Transverse colon (tissue), 4 donors: ENCODE data around the gene PTPN2.

Experiments
- CTCF ChIP-seq, 5 experiments: fragments of 200-600 bp in 3 of 5; fragments of 450-650 bp in 2 of 5; sonication (generic) in 3 of 5; IDR thresholded peaks; 1 replicate in 2 of 5; 2 replicates in 3 of 5; pipeline ENCODE4 v1.5.1; 2016 to 2017; ENCODE audit warnings: antibody characterized with exemption in 5 of 5, inconsistent platforms in 3 of 5, mild to moderate bottlenecking in 2 of 5, moderate library complexity in 1 of 5
- EP300 ChIP-seq: sonication (generic); formaldehyde crosslinking; IDR thresholded peaks from one replicate; pipeline ENCODE4 v1.6.1; 2017; ENCODE audit warnings: antibody characterized with exemption, low read depth
- POLR2A ChIP-seq: fragments of 450-650 bp; IDR thresholded peaks from one replicate; pipeline ENCODE4 v1.6.1; 2016; ENCODE audit warnings: antibody characterized with exemption, mild to moderate bottlenecking, moderate library complexity
- POLR2AphosphoS5 ChIP-seq, 3 donors: sonication (generic); formaldehyde crosslinking; IDR thresholded peaks; one replicate each; pipeline ENCODE4 v1.6.1; 2016; ENCODE audit warnings: antibody characterized with exemption in 3 of 3

DNA sequence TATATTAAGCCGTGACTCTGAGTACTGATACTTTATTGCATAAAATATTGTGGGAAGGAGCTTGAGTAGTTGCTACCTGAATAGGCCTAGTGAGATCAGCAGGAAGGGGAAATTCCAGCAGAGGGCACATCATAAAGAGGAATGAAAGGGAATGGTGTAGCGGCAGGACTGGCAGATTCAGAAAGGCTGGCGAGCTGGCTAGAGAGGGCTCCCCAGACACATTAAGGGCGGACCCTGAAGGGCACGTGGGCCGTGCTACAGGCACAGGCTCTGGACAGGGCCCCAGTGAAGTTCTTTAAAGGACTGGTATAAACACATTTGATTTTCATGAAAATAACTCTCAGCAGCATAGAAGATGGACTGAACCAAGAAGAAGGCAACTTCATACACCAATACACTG is 43.0 kb downstream of the PTPN2 start:
- TF ChIP-seq CTCF (IDR thresholded peaks at IDR 0.05), result no peak
- no peak for TF ChIP-seq POLR2A
- TF ChIP-seq POLR2AphosphoS5 (IDR thresholded peaks at IDR 0.05), result no peak
- no peak for TF ChIP-seq EP300
